Fibroblast of pulmonary artery (primary cell): ENCODE results near the gene ZNF615.
A peak's percentile ranks its signal among the peaks of the same experiment; 100 is the strongest.
"Not testable (repeated sequence)": the region's sequence is repeated elsewhere in the genome, so short reads cannot be mapped to it uniquely, and the experiment has no call there.

ENCODE experiments used
- DNase-seq: peaks from one replicate; pipeline ENCODE4 v3.0.0-alpha.2; 2010; ENCODE audit warnings: low read depth
- H3K4me3 ChIP-seq: replicated peaks from 2 replicates; pipeline ENCODE4 v1.5.1; 2011; ENCODE audit warnings: low read depth, mild to moderate bottlenecking, control low read depth, low read length, moderate library complexity
- TF ChIP-seq, protein P1 (sequence below): IDR thresholded peaks from 2 replicates; pipeline ENCODE4 v1.5.1; 2011; ENCODE audit warnings: mild to moderate bottlenecking, control low read depth, low read length, inconsistent platforms; ENCODE audit errors: missing control alignments

ZNF615 gene

DNA sequence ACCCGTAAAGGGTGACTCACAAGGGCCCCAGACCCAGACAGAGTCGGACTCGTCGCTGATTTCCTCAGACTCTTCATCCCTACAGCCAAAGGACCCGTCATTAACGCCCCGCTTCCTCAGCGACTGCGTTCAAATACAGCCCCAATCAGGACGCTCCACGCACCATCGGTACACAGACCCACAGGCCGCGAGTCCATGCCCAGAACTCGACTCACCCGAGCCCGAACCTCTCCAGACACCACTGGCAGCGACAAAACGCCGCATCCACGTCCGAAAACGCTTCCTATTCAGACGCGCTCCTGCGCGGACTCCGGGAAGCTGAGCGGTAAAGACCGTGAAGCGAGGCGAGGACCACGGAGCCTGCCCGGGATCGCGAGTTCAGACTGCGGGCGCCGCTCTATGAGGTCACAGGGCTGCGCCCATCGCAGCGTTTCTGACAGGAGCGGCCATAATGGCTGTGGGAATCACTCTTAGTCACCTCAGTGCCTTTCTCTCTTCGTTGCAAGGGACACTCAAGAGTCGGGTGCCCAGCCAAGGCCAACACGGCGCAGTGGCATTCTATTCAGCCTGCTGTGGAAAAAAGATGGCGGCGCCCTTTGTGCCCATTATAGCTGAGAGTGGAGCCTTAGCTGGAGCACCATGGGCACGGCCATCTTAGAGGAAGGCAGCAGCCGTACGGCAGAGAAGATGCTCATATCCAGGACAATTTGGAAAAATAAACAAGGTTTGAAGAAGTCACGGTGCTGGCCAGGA lies 20.2 kb upstream of the ZNF615 start, which contains the start of gene ZNF614:
TSS of gene ZNF614 (minus strand) at position 353 of the 753 bp plus-strand sequence. CDS start 2,634 bp downstream, outside the sequence.
- TF ChIP-seq, protein P1, sequence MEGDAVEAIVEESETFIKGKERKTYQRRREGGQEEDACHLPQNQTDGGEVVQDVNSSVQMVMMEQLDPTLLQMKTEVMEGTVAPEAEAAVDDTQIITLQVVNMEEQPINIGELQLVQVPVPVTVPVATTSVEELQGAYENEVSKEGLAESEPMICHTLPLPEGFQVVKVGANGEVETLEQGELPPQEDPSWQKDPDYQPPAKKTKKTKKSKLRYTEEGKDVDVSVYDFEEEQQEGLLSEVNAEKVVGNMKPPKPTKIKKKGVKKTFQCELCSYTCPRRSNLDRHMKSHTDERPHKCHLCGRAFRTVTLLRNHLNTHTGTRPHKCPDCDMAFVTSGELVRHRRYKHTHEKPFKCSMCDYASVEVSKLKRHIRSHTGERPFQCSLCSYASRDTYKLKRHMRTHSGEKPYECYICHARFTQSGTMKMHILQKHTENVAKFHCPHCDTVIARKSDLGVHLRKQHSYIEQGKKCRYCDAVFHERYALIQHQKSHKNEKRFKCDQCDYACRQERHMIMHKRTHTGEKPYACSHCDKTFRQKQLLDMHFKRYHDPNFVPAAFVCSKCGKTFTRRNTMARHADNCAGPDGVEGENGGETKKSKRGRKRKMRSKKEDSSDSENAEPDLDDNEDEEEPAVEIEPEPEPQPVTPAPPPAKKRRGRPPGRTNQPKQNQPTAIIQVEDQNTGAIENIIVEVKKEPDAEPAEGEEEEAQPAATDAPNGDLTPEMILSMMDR = no peak
- peak; percentile 89 for DNase-seq

DNA sequence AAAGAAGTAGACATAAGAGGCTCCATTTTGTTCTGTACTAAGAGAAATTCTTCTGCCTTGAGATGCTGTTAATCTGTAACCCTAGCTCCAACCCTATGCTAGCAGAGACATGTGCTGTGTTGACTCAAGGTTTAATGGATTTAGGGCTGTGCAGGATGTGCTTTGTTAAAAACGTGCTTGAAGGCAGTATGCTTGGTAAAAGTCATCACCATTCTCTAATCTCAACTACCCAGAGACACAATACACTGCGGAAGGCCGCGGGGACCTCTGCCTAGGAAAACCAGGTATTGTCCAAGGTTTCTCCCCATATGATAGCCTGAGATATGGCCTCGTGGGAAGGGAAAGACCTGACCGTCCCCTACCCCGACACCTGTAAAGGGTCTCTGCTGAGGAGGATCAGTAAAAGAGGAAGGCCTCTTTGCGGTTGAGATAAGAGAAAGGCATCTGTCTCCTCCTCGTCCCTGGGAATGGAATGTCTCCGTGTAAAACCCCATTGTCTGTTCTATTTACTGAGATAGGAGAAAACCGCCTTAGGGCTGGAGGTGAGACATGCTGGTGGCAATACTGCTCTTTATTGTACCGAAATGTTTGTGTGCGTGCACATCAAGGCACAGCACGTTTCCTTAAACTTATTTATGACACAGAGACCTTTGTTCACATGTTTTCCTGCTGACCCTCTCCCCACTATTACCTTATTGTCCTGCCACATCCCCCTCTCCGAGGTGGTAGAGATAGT lies 18.4 kb upstream of the ZNF615 start:
- DNase-seq, H3K4me3 ChIP-seq: not testable (repeated sequence)

More for the DNA sequence above, 20.2 kb upstream of the ZNF615 start, which contains the start of gene ZNF614:
- peak within 1 kb of the TSS; percentile 96 for H3K4me3 ChIP-seq

DNA sequence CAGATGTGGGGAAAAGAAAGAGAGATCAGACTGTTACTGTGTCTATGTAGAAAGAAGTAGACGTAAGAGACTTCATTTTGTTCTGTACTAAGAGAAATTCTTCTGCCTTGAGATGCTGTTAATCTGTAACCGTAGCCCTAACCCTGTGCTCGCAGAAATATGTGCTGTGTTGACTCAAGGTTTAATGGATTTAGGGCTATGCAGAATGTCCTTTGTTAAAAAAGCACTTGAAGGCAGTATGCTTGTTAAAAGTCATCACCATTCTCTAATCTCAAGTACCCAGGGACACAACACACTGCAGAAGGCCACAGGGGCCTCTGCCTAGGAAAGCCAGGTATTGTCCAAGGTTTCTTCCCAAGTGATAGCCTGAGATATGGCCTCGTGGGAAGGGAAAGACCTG lies 16.5 kb upstream of the ZNF615 start:
- DNase-seq, H3K4me3 ChIP-seq: not testable (repeated sequence)

DNA sequence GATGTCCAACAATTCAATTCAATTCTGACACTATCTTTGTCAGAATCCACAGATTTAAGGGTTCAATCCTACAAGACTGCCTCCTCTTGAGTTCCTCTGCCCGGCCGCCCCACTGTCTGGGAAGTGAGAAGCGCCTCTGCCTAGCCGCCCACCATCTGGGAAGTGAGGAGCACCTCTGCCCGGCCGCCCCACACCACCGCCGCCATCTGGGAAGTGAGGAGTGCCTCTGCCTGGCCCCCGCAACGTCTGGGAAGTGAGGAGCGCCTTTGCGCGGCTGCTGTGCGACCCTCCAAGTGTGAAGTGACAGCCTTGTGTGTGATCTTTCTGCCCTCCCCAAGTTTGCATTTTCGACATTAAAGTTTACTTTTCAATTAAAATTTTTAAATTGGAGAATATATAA lies 14.2 kb upstream of the ZNF615 start:
- TF ChIP-seq, protein P1 = no peak

DNA sequence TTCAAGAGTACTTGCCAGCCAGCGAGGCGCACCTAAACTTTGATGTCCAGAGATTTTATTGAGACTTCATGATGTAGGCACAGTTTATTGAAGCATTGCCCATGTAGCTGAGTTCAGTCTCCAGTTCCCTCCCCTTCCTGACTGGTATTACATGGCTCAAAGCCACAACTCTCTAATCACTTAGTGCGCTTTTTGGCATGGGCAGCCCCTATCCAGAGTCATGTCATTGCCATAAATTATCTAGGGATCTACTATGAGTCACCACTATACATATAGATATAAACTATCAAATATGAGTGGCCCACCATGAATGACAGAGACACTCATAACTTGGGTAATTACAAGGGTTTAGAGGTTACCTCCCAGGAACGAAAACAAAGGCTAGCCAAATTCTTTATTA lies 12.5 kb upstream of the ZNF615 start:
- no peak for DNase-seq
- H3K4me3 ChIP-seq = no peak overlapping the region
- TF ChIP-seq, protein P1 = no peak

More for the DNA sequence above, 14.2 kb upstream of the ZNF615 start:
- no peak overlapping the region for H3K4me3 ChIP-seq
- no peak for DNase-seq

DNA sequence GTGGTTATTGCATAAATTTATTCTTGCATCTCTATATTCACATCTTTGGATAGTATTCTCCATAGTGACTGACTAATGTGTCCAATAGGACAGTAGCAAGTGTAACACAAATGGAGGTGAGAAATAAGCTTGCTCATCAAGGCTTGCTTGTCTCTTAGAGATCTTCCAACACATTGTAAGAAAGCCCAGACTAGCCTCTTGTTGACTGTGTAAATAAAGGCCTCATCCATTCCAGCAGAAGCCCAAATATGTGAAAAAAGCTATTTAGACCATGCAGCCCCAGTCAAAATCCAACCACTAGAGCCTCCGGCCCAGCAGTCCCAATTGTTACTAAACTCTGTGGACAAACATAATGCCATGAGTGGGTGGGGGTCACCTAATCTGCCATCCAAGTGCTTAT lies 2.7 kb upstream of the ZNF615 start:
- no peak for DNase-seq
- TF ChIP-seq, protein P1 = no peak
- H3K4me3 ChIP-seq = no peak overlapping the region

DNA sequence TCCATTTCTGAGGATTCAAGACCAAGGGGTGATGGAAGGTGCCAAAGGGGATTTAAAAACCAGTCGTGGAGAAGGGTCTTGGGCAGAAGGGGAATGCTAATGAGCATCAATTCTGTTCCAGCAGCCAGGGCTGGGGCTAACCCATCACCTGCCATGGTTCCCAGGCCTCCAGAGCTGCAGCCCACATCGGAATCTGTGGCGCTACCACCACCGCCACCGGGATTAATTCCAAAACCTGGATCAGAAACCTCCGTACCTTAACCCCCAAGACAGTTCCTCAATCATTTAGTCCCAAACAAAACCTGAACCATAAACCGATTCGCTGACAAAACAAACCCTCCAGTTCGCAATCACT lies 583 bp downstream of the ZNF615 start:
- peak overlapping the region; percentile 99 for H3K4me3 ChIP-seq
- peak; percentile 6 for DNase-seq
- TF ChIP-seq, protein P1 = no peak

DNA sequence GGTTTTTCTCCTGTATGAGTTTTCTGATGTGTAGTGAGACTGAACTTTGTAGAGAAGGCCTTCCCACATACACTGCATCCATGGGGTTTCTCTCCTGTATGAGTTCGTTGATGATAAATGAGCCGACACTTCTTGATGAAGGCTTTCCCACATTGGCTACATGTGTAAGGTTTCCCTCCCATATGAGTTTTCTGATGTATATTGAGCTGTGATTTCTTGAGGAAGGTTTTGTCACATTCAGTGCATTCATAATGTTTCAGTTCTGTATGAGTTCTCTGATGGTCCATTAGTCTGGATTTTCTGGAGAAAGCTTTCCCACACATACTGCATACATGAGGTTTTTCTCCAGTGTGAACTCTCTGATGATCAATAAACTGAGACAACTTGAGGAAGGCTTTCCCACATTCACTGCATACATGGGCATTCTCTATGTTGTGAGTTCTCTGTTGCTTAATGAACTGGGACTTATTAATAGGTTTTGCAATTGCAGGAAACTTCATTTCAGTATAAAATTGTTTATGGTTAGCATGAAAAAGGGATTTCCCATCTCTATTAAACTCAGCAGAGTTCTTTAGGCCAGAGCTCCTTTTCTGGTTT lies 13.9 kb downstream of the ZNF615 start:
- TF ChIP-seq, protein P1 = no peak
- no peak overlapping the region for H3K4me3 ChIP-seq
- DNase-seq = peak; percentile 3
